ENCODE measurements around the gene TOLLIP. TPM values are rescaled to one million over a fixed set of nuclear protein-coding genes. Genes with fewer than 3 reads are reported as not detected.
"Not testable (repeated sequence)": the region's sequence is repeated elsewhere in the genome, so short reads cannot be mapped to it uniquely, and the experiment has no call there.

Gene TOLLIP
- total RNA-seq, 2 donors from 2014 or later: 72.8 to 161 TPM

GRCh38 chr11:1342946-1343345 lies 33.5 kb upstream of the TOLLIP start:
- Histone ChIP-seq H3K4me3 (no peak overlapping the region), H3K27me3 (replicated peaks; ENCODE audit: insufficient read depth) (no peaks in the 10 kb centered on the region), H3K36me3 (no peaks in the 10 kb centered on the region), H3K9me3 (no peaks in the 10 kb centered on the region), H3K27ac (no peak overlapping the region), H3K4me1 (replicated peaks) (no peaks in the 10 kb centered on the region)
- 72% methylated on average over 10 of the region's 10 CpGs for WGBS
- no peak for DNase-seq (ENCODE audit: low spot score)
- intact Hi-C loops (cut with DNase I): no loop called here
- no peak for TF ChIP-seq POLR2AphosphoS5 (IDR thresholded peaks at IDR 0.05)
- no peak for TF ChIP-seq CTCF (IDR thresholded peaks at IDR 0.05)
- no peak for TF ChIP-seq POLR2A (IDR thresholded peaks at IDR 0.05)

- intact Hi-C loops (cut with DNase I): no loop called here
- Histone ChIP-seq H3K4me3 (no peak overlapping the region), H3K9me3 (no peaks in the 10 kb centered on the region), H3K27me3 (replicated peaks; ENCODE audit: insufficient read depth) (no peaks in the 10 kb centered on the region), H3K36me3 (no peaks in the 10 kb centered on the region), H3K27ac (no peak overlapping the region), H3K4me1 (replicated peaks) (no peaks in the 10 kb centered on the region)
- 41% methylated on average over 17 of the region's 17 CpGs for WGBS
- TF ChIP-seq POLR2AphosphoS5 (IDR thresholded peaks at IDR 0.05): no peak
- no peak for TF ChIP-seq POLR2A (IDR thresholded peaks at IDR 0.05)
- no peak for TF ChIP-seq CTCF (IDR thresholded peaks at IDR 0.05)
- DNase-seq (ENCODE audit: low spot score): no peak
Measured at GRCh38 chr11:1341928-1342524, 32.6 kb upstream of the TOLLIP start.

DNA sequence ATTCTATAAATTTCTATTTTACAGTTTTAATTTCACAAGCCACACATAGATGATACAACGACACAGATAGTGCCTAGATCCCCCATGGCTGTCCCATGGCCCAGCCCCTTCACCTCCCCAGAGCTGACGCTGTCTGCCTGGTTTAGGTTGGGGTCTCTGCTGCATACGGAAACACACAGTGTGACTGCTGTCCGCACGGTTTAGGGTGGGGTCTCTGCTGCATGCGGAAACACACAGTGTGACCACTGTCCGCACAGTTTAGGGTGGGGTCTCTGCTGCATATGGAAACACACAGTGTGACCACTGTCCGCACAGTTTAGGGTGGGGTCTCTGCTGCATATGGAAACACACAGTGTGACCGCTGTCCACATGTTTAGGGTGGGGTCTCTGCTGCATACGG lies 31.8 kb upstream of the TOLLIP start:
- intact Hi-C loops (cut with DNase I); H3K9me3 ChIP-seq; H3K36me3 ChIP-seq; H3K27me3 ChIP-seq (replicated peaks; ENCODE audit: insufficient read depth); H3K4me3 ChIP-seq; DNase-seq (ENCODE audit: low spot score); H3K27ac ChIP-seq; H3K4me1 ChIP-seq (replicated peaks): not testable (repeated sequence)
- WGBS: 86% methylated on average over 10 of the region's 10 CpGs

- Histone ChIP-seq H3K27ac (no peak overlapping the region), H3K4me1 (replicated peaks) (peaks cover 12% of the 10 kb centered on the region), H3K9me3 (no peaks in the 10 kb centered on the region), H3K36me3 (no peaks in the 10 kb centered on the region), H3K4me3 (no peak overlapping the region), H3K27me3 (replicated peaks; ENCODE audit: insufficient read depth) (no peaks in the 10 kb centered on the region)
- DNase-seq (ENCODE audit: low spot score): no peak
- TF ChIP-seq POLR2AphosphoS5 (IDR thresholded peaks at IDR 0.05): no peak
- no peak for TF ChIP-seq CTCF (IDR thresholded peaks at IDR 0.05)
- TF ChIP-seq POLR2A (IDR thresholded peaks at IDR 0.05): no peak
- WGBS: 57% methylated on average over 12 of the region's 12 CpGs
- intact Hi-C loops (cut with DNase I): no loop called here
Measured at GRCh38 chr11:1340111-1340510, 30.7 kb upstream of the TOLLIP start.

DNA sequence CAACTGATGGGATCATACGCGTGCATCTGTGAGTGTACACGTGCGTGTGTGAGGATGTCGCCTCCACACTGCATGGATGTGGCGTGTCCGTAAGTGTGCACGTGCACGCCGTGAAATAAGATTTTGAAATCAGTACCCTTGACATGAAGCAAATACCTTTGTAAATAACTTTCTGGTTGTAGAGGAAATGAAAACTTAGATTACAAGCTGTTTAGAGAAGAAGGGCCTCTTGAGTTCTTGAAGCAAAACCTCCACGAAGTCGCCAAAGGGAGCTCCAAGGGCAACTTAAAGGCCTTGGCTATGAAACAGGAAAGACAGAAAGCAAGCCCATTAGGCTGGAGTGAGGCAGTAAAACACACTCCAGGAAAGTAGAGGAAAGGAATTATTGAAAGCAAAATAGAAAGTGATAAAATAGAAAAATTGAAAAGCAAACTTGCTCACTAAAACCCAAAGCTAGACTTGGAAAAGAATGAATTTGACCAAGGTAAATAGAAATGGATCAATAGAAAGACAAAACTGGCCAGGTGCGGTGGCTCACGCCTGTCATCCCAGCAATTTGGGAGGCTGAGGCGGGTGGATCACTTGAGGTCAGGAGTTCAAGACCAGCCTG lies 29.7 kb upstream of the TOLLIP start:
- intact Hi-C loops (cut with DNase I): no loop called here
- DNase-seq (ENCODE audit: low spot score): no peak
- TF ChIP-seq POLR2A (IDR thresholded peaks at IDR 0.05) (no peak), POLR2AphosphoS5 (IDR thresholded peaks at IDR 0.05) (no peak), CTCF (IDR thresholded peaks at IDR 0.05) (no peak)
- H3K36me3 ChIP-seq: no peaks in the 10 kb centered on the region
- no peaks in the 10 kb centered on the region for H3K27me3 ChIP-seq (replicated peaks; ENCODE audit: insufficient read depth)
- H3K4me1 ChIP-seq (replicated peaks): peaks cover 12% of the 10 kb centered on the region
- H3K4me3 ChIP-seq: no peak overlapping the region
- H3K27ac ChIP-seq: no peak overlapping the region
- H3K9me3 ChIP-seq: no peaks in the 10 kb centered on the region
- 69% methylated on average over 15 of the region's 15 CpGs for WGBS
